Endodermal cell (in vitro differentiated cells): ENCODE measurements around the gene AMPH. TPM values are rescaled to one million over a fixed set of nuclear protein-coding genes. Genes with fewer than 3 reads are reported as not detected.

ENCODE experiments used
- DNase-seq: peaks from one replicate; pipeline ENCODE4 v3.0.0-alpha.2; 2017
- H3K27ac ChIP-seq: 2 replicates; pipeline ENCODE4 v1.5.1; 2013; ENCODE audit warnings: mild to moderate bottlenecking, low read depth, low read length, moderate library complexity
- H3K27me3 ChIP-seq: 2 replicates; pipeline ENCODE4 v1.6.1; 2013; ENCODE audit warnings: mild to moderate bottlenecking, low read length, moderate library complexity; ENCODE audit not compliant: insufficient read depth, control insufficient read depth, poor library complexity, severe bottlenecking
- H3K36me3 ChIP-seq: 2 replicates; pipeline ENCODE4 v1.7.0; 2013; ENCODE audit warnings: mild to moderate bottlenecking, low read length, moderate library complexity; ENCODE audit not compliant: control insufficient read depth, insufficient read depth
- H3K4me1 ChIP-seq: one replicate; pipeline ENCODE4 v1.7.0; 2013; ENCODE audit warnings: low read length; ENCODE audit not compliant: control insufficient read depth, insufficient read depth
- H3K4me3 ChIP-seq: 2 replicates; pipeline ENCODE4 v1.5.1; 2013; ENCODE audit warnings: mild to moderate bottlenecking, low read length, moderate library complexity
- H3K9ac ChIP-seq: 2 replicates; pipeline ENCODE4 v1.6.1; 2013; ENCODE audit warnings: mild to moderate bottlenecking, low read length, moderate library complexity; ENCODE audit not compliant: poor library complexity, severe bottlenecking; ENCODE audit errors: extremely low read depth
- H3K9me3 ChIP-seq: 2 replicates; pipeline ENCODE4 v1.6.1; 2013; ENCODE audit warnings: mild to moderate bottlenecking, low read length, moderate library complexity; ENCODE audit not compliant: control insufficient read depth
- H3K27ac Mint-ChIP-seq: 2 replicates; pipeline ENCODE4 v1.8.0; 2020; ENCODE audit warnings: mixed read lengths
- H3K27me3 Mint-ChIP-seq: 2 replicates; pipeline ENCODE4 v1.8.0; 2021; ENCODE audit warnings: mild to moderate bottlenecking, mixed read lengths; ENCODE audit not compliant: insufficient read depth
- H3K36me3 Mint-ChIP-seq: 2 replicates; pipeline ENCODE4 v1.8.0; 2020; ENCODE audit warnings: low read depth, mixed read lengths
- H3K4me1 Mint-ChIP-seq: 2 replicates; pipeline ENCODE4 v1.8.0; 2020; ENCODE audit warnings: mixed read lengths
- H3K4me3 Mint-ChIP-seq: 2 replicates; pipeline ENCODE4 v1.8.0; 2020; ENCODE audit warnings: mild to moderate bottlenecking, moderate library complexity, mixed read lengths
- H3K9me3 Mint-ChIP-seq: 2 replicates; pipeline ENCODE4 v1.8.0; 2020; ENCODE audit warnings: mild to moderate bottlenecking, mixed read lengths
- WGBS, 2 experiments: methylation state at CpG; one replicate each; pipeline versions ENCODE4 v1.1.5 to v1.1.7; 2013; ENCODE audit warnings: missing lambda C conversion rate in 2 of 2, mixed read lengths in 1 of 2; ENCODE audit not compliant: insufficient coverage in 1 of 2, insufficient read length in 1 of 2; 5-methylcytosine and 5-hydroxymethylcytosine counted together
- total RNA-seq, 2 donors: library from RNA; stranded (reverse); fragmentation: NEBNext Ultra II Directional in 1 of 2; extraction: Animal tissue kit (Norgen Biotek cat#: 25700) in 1 of 2; gene quantifications; 2 replicates in 1 of 2; 3 replicates in 1 of 2; pipeline ENCODE4 v1.2.1, GENCODE V29; 2021
- TF ChIP-seq, protein P1 (sequence below): fragments of 200-600 bp; sonication (generic); conservative IDR thresholded peaks from 2 replicates; pipeline ENCODE4 v1.5.0; 2021; ENCODE audit warnings: antibody characterized with exemption, mild to moderate bottlenecking

Gene AMPH
- total RNA-seq, 2 donors from 2014 or later = 3.5 to 5.5 TPM

DNA sequence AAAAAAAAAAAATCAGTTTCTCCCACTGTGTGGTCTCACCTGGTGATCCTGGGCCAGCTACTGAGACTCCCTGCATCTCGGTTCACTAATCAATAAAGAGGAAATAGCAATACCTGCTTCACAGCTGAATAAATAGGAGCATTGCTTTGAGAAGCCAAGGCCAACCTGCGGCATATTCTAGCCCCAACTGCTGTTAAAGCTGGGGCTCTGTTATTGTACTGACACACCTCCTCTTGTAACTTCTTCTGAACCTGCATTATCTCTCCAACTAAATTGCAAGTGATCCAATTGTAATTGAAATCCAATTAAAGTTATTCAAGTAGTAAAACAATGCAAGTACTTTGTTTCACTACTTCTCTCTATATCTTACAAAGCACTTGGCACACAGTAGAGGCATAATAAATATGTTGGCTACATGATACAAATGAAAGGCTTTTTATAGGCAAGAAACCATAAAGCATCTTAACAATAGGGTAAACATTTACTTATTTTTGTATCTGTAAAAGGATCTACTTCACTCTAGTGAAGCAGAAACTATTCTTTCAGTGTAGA, 38.4 kb downstream of the AMPH start:
- Histone ChIP-seq H3K4me1 (no peaks in the 10 kb centered on the region), H3K27me3 (no peaks in the 10 kb centered on the region), H3K36me3 (no peaks in the 10 kb centered on the region), H3K9ac (no peak overlapping the region), H3K4me3 (no peak overlapping the region), H3K9me3 (peaks cover 8% of the 10 kb centered on the region), H3K27ac (no peak overlapping the region)
- TF ChIP-seq, protein P1, sequence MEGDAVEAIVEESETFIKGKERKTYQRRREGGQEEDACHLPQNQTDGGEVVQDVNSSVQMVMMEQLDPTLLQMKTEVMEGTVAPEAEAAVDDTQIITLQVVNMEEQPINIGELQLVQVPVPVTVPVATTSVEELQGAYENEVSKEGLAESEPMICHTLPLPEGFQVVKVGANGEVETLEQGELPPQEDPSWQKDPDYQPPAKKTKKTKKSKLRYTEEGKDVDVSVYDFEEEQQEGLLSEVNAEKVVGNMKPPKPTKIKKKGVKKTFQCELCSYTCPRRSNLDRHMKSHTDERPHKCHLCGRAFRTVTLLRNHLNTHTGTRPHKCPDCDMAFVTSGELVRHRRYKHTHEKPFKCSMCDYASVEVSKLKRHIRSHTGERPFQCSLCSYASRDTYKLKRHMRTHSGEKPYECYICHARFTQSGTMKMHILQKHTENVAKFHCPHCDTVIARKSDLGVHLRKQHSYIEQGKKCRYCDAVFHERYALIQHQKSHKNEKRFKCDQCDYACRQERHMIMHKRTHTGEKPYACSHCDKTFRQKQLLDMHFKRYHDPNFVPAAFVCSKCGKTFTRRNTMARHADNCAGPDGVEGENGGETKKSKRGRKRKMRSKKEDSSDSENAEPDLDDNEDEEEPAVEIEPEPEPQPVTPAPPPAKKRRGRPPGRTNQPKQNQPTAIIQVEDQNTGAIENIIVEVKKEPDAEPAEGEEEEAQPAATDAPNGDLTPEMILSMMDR = no peak
- WGBS, 2 experiments = 60 to 73% methylated on average over 2 of the region's 2 CpGs
- Mint-ChIP-seq H3K27me3 (no peaks in the 10 kb centered on the region), H3K9me3 (peaks cover 12% of the 10 kb centered on the region), H3K27ac (no peak overlapping the region), H3K4me3 (no peak overlapping the region), H3K36me3 (peaks cover 3% of the 10 kb centered on the region), H3K4me1 (no peaks in the 10 kb centered on the region)
- no peak for DNase-seq

GRCh38 chr7:38585572-38586354, 45.4 kb downstream of the AMPH start:
- no peak overlapping the region for H3K4me3 Mint-ChIP-seq
- H3K9me3 Mint-ChIP-seq = no peaks in the 10 kb centered on the region
- Histone ChIP-seq H3K27ac (no peak overlapping the region), H3K4me3 (no peak overlapping the region), H3K9ac (no peak overlapping the region), H3K9me3 (no peaks in the 10 kb centered on the region), H3K27me3 (no peaks in the 10 kb centered on the region), H3K4me1 (no peaks in the 10 kb centered on the region), H3K36me3 (no peaks in the 10 kb centered on the region)
- peaks cover 5% of the 10 kb centered on the region for H3K4me1 Mint-ChIP-seq
- TF ChIP-seq, protein P1 = no peak
- 89 to 92% methylated on average over 3 to 6 of the region's 6 CpGs for WGBS, 2 experiments
- H3K36me3 Mint-ChIP-seq = no peaks in the 10 kb centered on the region
- no peak overlapping the region for H3K27ac Mint-ChIP-seq
- DNase-seq = no peak
- peaks cover 3% of the 10 kb centered on the region for H3K27me3 Mint-ChIP-seq

DNA sequence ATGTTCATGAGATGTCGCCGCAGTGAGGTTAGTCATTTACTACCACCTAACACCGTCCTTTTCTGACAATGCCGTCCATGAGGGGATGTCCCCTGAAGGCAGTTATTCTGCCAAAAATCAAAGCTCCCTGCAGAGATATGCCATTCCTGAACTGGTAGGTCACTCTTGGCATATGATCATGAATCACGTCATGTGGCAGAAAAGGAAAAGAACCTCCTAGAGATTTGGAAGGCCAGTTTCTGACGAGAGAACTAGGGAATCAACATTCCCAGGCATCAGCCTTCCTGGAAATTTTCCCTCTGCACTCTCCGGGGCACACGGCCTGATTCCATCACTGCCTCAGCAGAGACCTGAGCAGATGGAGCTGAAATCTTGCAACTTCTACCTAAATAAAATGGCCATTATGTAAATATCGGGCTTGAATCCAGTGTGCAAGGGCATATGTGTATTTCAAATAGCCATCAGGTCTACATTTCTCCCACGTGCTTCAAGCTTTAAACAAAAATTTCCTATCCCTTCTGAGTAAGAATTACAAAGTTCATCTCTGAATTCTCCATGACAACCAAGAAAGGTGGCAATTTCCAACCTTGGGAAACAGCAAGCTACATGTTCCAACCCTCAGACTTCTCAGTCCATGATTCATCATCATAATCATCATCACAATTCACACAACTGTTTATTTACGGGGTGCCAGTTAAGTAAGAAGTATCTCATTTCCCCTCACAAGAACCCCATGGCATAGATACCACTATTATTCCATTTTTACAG, 46.5 kb downstream of the AMPH start:
- Mint-ChIP-seq H3K4me3 (no peak overlapping the region), H3K9me3 (no peaks in the 10 kb centered on the region), H3K36me3 (no peaks in the 10 kb centered on the region), H3K27me3 (peaks cover 3% of the 10 kb centered on the region), H3K27ac (no peak overlapping the region), H3K4me1 (peaks cover 5% of the 10 kb centered on the region)
- no peak overlapping the region for H3K4me3 ChIP-seq
- no peaks in the 10 kb centered on the region for H3K4me1 ChIP-seq
- H3K36me3 ChIP-seq = no peaks in the 10 kb centered on the region
- no peak overlapping the region for H3K27ac ChIP-seq
- H3K9ac ChIP-seq = no peak overlapping the region
- H3K9me3 ChIP-seq = no peaks in the 10 kb centered on the region
- 86 to 89% methylated on average over 9 to 11 of the region's 11 CpGs for WGBS, 2 experiments
- no peak for DNase-seq
- H3K27me3 ChIP-seq = no peaks in the 10 kb centered on the region
- TF ChIP-seq, protein P1 = no peak
